ENCODE data around the gene GPR160. TPM values are rescaled to one million over a fixed set of nuclear protein-coding genes. Genes with fewer than 3 reads are reported as not detected.

Gene GPR160
- total and polyA plus RNA-seq, 2 experiments from 2014 or later, result 39.4 to 55.7 TPM

GRCh38 chr3:170098753-170099152 is 61.0 kb downstream of the GPR160 start:
- Histone ChIP-seq H3K79me2 (replicated peaks; ENCODE audit: insufficient read depth) (no peaks in the 10 kb centered on the region), H3K4me1 (ENCODE audit: insufficient read depth) (no peaks in the 10 kb centered on the region), H3K27me3 (ENCODE audit: insufficient read depth) (no peaks in the 10 kb centered on the region), H3K4me2 (no peak overlapping the region), H3K27ac (ENCODE audit: low read depth) (no peak overlapping the region), H3K9me2 (ENCODE audit: insufficient read depth) (no peaks in the 10 kb centered on the region), H4K20me1 (replicated peaks; ENCODE audit: insufficient read depth) (no peaks in the 10 kb centered on the region), H2AFZ (no peak overlapping the region), H3K4me3 (no peak overlapping the region), H3K36me3 (ENCODE audit: insufficient read depth) (peaks cover 20% of the 10 kb centered on the region), H3F3A (replicated peaks; ENCODE audit: low read depth) (no peaks in the 10 kb centered on the region)
- no peak for DNase-seq (ENCODE audit: low spot score)
- no peaks in the 10 kb centered on the region; the same call in 2 of the 3 replicates for H3K9me3 Mint-ChIP-seq
- H3K36me3 Mint-ChIP-seq (ENCODE audit: low read depth), result peaks cover 33% of the 10 kb centered on the region
- H3K27ac Mint-ChIP-seq, result no peak overlapping the region
- no peaks in the 10 kb centered on the region for H3K27me3 Mint-ChIP-seq (ENCODE audit: insufficient read depth, low read depth, poor library complexity)
- H3K4me1 Mint-ChIP-seq, result no peaks in the 10 kb centered on the region
- H3K4me3 Mint-ChIP-seq, result no peak overlapping the region
- ATAC-seq, result no peak
- TF ChIP-seq ETS1 (IDR thresholded peaks at IDR 0.05) (no peak), REST (IDR thresholded peaks at IDR 0.05; ENCODE audit: unreplicated experiment) (no peak), EZH2 (IDR thresholded peaks at IDR 0.05; ENCODE audit: low read depth, unreplicated experiment) (no peak)

DNA sequence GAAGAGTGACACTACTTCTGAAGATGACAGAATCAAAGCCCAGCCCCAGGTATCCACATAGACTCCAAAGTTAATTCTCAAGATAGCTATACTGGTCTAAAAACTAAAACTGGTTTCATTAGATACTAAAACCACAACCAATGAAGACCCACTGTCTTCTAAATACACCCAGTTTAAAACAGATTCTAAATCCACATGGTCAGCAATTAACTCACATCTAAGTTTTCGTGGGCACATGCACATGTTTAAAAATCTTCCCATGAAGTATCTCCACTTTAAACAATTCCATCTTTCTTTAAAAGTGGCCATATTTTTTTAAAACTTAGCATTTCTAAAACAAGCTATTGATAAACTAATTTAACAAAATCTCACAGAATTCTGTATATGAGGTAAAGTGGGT is 63.1 kb downstream of the GPR160 start:
- Mint-ChIP-seq H3K4me3 (no peak overlapping the region), H3K4me1 (no peaks in the 10 kb centered on the region), H3K36me3 (ENCODE audit: low read depth) (peaks cover 27% of the 10 kb centered on the region; the same call in 2 of the 3 replicates), H3K9me3 (no peaks in the 10 kb centered on the region), H3K27ac (no peak overlapping the region), H3K27me3 (ENCODE audit: insufficient read depth, low read depth, poor library complexity) (no peaks in the 10 kb centered on the region)
- H3K79me2 ChIP-seq (replicated peaks; ENCODE audit: insufficient read depth), result no peaks in the 10 kb centered on the region
- ATAC-seq, result no peak
- no peak overlapping the region for H2AFZ ChIP-seq
- H3K36me3 ChIP-seq (ENCODE audit: insufficient read depth), result peaks cover 20% of the 10 kb centered on the region
- no peak overlapping the region for H3K4me3 ChIP-seq
- no peak for DNase-seq (ENCODE audit: low spot score)
- no peaks in the 10 kb centered on the region for H3K27me3 ChIP-seq (ENCODE audit: insufficient read depth)
- H3K4me2 ChIP-seq, result no peak overlapping the region
- H3F3A ChIP-seq (replicated peaks; ENCODE audit: low read depth), result no peaks in the 10 kb centered on the region
- H3K4me1 ChIP-seq (ENCODE audit: insufficient read depth), result no peaks in the 10 kb centered on the region
- no peaks in the 10 kb centered on the region for H3K9me2 ChIP-seq (ENCODE audit: insufficient read depth)
- H3K27ac ChIP-seq (ENCODE audit: low read depth), result no peak overlapping the region
- H4K20me1 ChIP-seq (replicated peaks; ENCODE audit: insufficient read depth), result no peaks in the 10 kb centered on the region
- TF ChIP-seq ZNF114 (CRISPR knock-in tag; IDR thresholded peaks at IDR 0.05) (no peak), POLR2AphosphoS5 (IDR thresholded peaks at IDR 0.05; ENCODE audit: low read depth) (no peak), ZNF462 (CRISPR knock-in tag; IDR thresholded peaks at IDR 0.05) (no peak), NANOG (IDR thresholded peaks at IDR 0.05; ENCODE audit: borderline replicate concordance) (no peak), JUNB (IDR thresholded peaks at IDR 0.05; ENCODE audit: unreplicated experiment) (no peak), CTCF (conservative IDR thresholded peaks at IDR 0.05; ENCODE audit: low read depth in 2 of 2) (no peak), STAT1 (IDR thresholded peaks at IDR 0.05; ENCODE audit: unreplicated experiment) (no peak), EZH2 (IDR thresholded peaks at IDR 0.05; ENCODE audit: low read depth, unreplicated experiment) (no peak)

Data from GM23338 (cell line).